HCT116 (cell line): ENCODE data around the gene PLEK2. TPM values are rescaled to one million over a fixed set of nuclear protein-coding genes. Genes with fewer than 3 reads are reported as not detected.

ENCODE experiments used
- ATAC-seq: fragments of 200-7000 bp; cut with Tn5 transposase; 2 replicates; pipeline ENCODE4 v1.9.1; 2020; ENCODE audit warnings: mild to moderate bottlenecking, moderate library complexity
- BruUV-seq: library from RNA; stranded (reverse); fragments of 400-500 nt; replicated peaks from 2 replicates; lab custom pipeline; 2021; lab: Mats Ljungman, UMichigan
- CTCF ChIA-PET: fragments of 300-600 bp; sonication (Branson Sonifier 250); formaldehyde crosslinking; loops from one replicate; lab custom pipeline; 2021; ENCODE audit warnings: antibody characterized with exemption; lab: Charles Lee
- POLR2A ChIA-PET: fragments of 300-600, 350-600 bp; sonication (Branson Sonifier 250); formaldehyde crosslinking; loops from one replicate; lab custom pipeline; 2021; ENCODE audit warnings: antibody characterized with exemption; lab: Charles Lee
- RAD21 ChIA-PET, 2 experiments: fragments of 300-600 bp; sonication (Branson Sonifier 250); formaldehyde crosslinking; loops; one replicate each; lab custom pipeline; 2023; ENCODE audit warnings: low total read pairs in 2 of 2; ENCODE audit not compliant: uncharacterized antibody in 2 of 2, unreplicated experiment in 2 of 2, low non-redundant PET in 1 of 2; lab: Charles Lee
- DNase-seq: peaks from one replicate; pipeline ENCODE4 v3.0.0-alpha.2; 2010; ENCODE audit warnings: low read depth, low spot score
- H2AFZ ChIP-seq: fragments of 200-600 bp; shearing (Covaris generic), sonication (generic); 2 replicates; pipeline ENCODE4 v1.6.1; 2017; ENCODE audit warnings: low read depth, mixed run types, mixed read lengths, antibody characterized with exemption, low read length; ENCODE audit not compliant: poor library complexity, severe bottlenecking
- H3K27ac ChIP-seq: 2 replicates; pipeline ENCODE4 v1.5.1; 2012; ENCODE audit warnings: low read depth, low read length
- H3K27me3 ChIP-seq: fragments of 200-600 bp; sonication (generic); 2 replicates; pipeline ENCODE4 v1.6.1; 2016; ENCODE audit warnings: mixed run types, low read length, mixed read lengths; ENCODE audit not compliant: insufficient read depth
- H3K36me3 ChIP-seq, 2 experiments: fragments of 200-500 bp in 1 of 2; fragments of 200-600 bp in 1 of 2; sonication (Bioruptor generic) in 1 of 2; sonication (generic) in 1 of 2; 2 replicates each; pipeline versions ENCODE4 v1.5.1 to v1.6.1; 2014 to 2016; ENCODE audit warnings: low read length in 2 of 2, inconsistent platforms in 1 of 2, mixed read lengths in 1 of 2, mixed run types in 1 of 2; ENCODE audit not compliant: insufficient read depth in 2 of 2, control insufficient read depth in 1 of 2
- H3K4me1 ChIP-seq, 2 experiments: fragments of 200-600 bp in 1 of 2; sonication (generic) in 1 of 2; 2 replicates each; pipeline versions ENCODE4 v1.5.1 to v1.6.1; 2012 to 2017; ENCODE audit warnings: low read length in 2 of 2, inconsistent platforms in 1 of 2, mild to moderate bottlenecking in 1 of 2, mixed read lengths in 1 of 2, mixed run types in 1 of 2, moderate library complexity in 1 of 2; ENCODE audit not compliant: insufficient read depth in 2 of 2, control insufficient read depth in 1 of 2
- H3K4me2 ChIP-seq: fragments of 200-600 bp; sonication (generic); 2 replicates; pipeline ENCODE4 v1.6.1; 2017; ENCODE audit warnings: mixed run types, low read length, mixed read lengths
- H3K4me3 ChIP-seq, 2 experiments: fragments of 200-600 bp in 1 of 2; sonication (generic) in 1 of 2; replicated peaks in 1 of 2; 2 replicates each; pipeline ENCODE4 v1.5.1; 2011 to 2016; ENCODE audit warnings: low read length in 2 of 2, control low read depth in 1 of 2, low read depth in 1 of 2, mild to moderate bottlenecking in 1 of 2, mixed read lengths in 1 of 2, mixed run types in 1 of 2
- H3K79me2 ChIP-seq: fragments of 200-600 bp; sonication (generic); 2 replicates; pipeline ENCODE4 v1.6.1; 2017; ENCODE audit warnings: mild to moderate bottlenecking, mixed run types, low read length, moderate library complexity, mixed read lengths; ENCODE audit not compliant: insufficient read depth
- H3K9ac ChIP-seq: fragments of 200-600 bp; sonication (generic); 2 replicates; pipeline ENCODE4 v1.6.1; 2016; ENCODE audit warnings: low read length, mixed read lengths
- H3K9me2 ChIP-seq: fragments of 200-600 bp; sonication (generic), shearing (Covaris generic); 2 replicates; pipeline ENCODE4 v1.6.1; 2017; ENCODE audit warnings: mixed run types, mild to moderate bottlenecking, moderate library complexity; ENCODE audit not compliant: insufficient read depth
- H3K9me3 ChIP-seq, 2 experiments: fragments of 200-500 bp in 1 of 2; fragments of 200-600 bp in 1 of 2; sonication (Bioruptor generic) in 1 of 2; sonication (generic) in 1 of 2; 2 replicates each; pipeline ENCODE4 v1.6.1; 2014 to 2017; ENCODE audit warnings: low read length in 2 of 2, mixed read lengths in 2 of 2, inconsistent platforms in 1 of 2, low read depth in 1 of 2, mild to moderate bottlenecking in 1 of 2, mixed run types in 1 of 2, moderate library complexity in 1 of 2; ENCODE audit not compliant: control insufficient read depth in 1 of 2, insufficient read depth in 1 of 2
- H4K20me1 ChIP-seq: fragments of 200-600 bp; sonication (generic), shearing (Covaris generic); 2 replicates; pipeline ENCODE4 v1.6.1; 2017; ENCODE audit warnings: mixed run types, mild to moderate bottlenecking, moderate library complexity; ENCODE audit not compliant: insufficient read depth
- ATF3 ChIP-seq: IDR thresholded peaks from 2 replicates; pipeline ENCODE4 v1.6.1; 2012
- CBX3 ChIP-seq: IDR thresholded peaks from 2 replicates; pipeline ENCODE4 v1.6.1; 2012; ENCODE audit warnings: low read depth
- CTCF ChIP-seq, 3 experiments: fragments of 200-600 bp in 1 of 3; sonication (generic) in 1 of 3; IDR thresholded peaks in 2 of 3; conservative IDR thresholded peaks in 1 of 3; 2 replicates each; pipeline ENCODE4 v1.5.1; 2012 to 2017; ENCODE audit warnings: low read depth in 2 of 3, low read length in 2 of 3, antibody characterized with exemption in 1 of 3, borderline replicate concordance in 1 of 3, control low read depth in 1 of 3, mild to moderate bottlenecking in 1 of 3, mixed read lengths in 1 of 3, mixed run types in 1 of 3, moderate library complexity in 1 of 3; ENCODE audit not compliant: insufficient read depth in 1 of 3
- EGR1 ChIP-seq: IDR thresholded peaks from 2 replicates; pipeline ENCODE4 v1.6.1; 2012; ENCODE audit warnings: low read depth
- EZH2 ChIP-seq: fragments of 200-600 bp; sonication (generic); IDR thresholded peaks from 2 replicates; pipeline ENCODE4 v1.6.1; 2017; ENCODE audit warnings: antibody characterized with exemption, mixed run types
- EZH2phosphoT487 ChIP-seq: fragments of 200-600 bp; IDR thresholded peaks from 2 replicates; pipeline ENCODE4 v1.6.1; 2018; ENCODE audit warnings: antibody characterized with exemption, borderline replicate concordance
- FOSL1 ChIP-seq: IDR thresholded peaks from 2 replicates; pipeline ENCODE4 v1.6.1; 2012; ENCODE audit warnings: low read depth
- JUND ChIP-seq: IDR thresholded peaks from 2 replicates; pipeline ENCODE4 v1.6.1; 2012
- MAX ChIP-seq: IDR thresholded peaks from 2 replicates; pipeline ENCODE4 v1.6.1; 2012
- POLR2A ChIP-seq: IDR thresholded peaks from 2 replicates; pipeline ENCODE4 v1.7.0; 2011; ENCODE audit warnings: borderline replicate concordance; ENCODE audit not compliant: insufficient read depth, insufficient read length; ENCODE audit errors: extremely low read depth
- POLR2AphosphoS5 ChIP-seq: IDR thresholded peaks from 2 replicates; pipeline ENCODE4 v1.6.1; 2011; ENCODE audit warnings: mild to moderate bottlenecking, low read depth, low read length, moderate library complexity
- RAD21 ChIP-seq: IDR thresholded peaks from 2 replicates; pipeline ENCODE4 v1.6.1; 2012; ENCODE audit warnings: low read depth, mild to moderate bottlenecking
- SRF ChIP-seq: IDR thresholded peaks from 2 replicates; pipeline ENCODE4 v1.6.1; 2012; ENCODE audit warnings: low read depth
- TCF7L2 ChIP-seq: IDR thresholded peaks from 2 replicates; pipeline ENCODE4 v1.7.0; 2011; ENCODE audit warnings: borderline replicate concordance, inconsistent platforms; ENCODE audit not compliant: insufficient read depth, insufficient read length; ENCODE audit errors: extremely low read depth
- ZBTB33 ChIP-seq: IDR thresholded peaks from 2 replicates; pipeline ENCODE4 v1.6.1; 2011; ENCODE audit warnings: mild to moderate bottlenecking, low read length, moderate library complexity; ENCODE audit not compliant: insufficient replicate concordance; ENCODE audit errors: extremely low read depth
- ZFX ChIP-seq: fragments of 450-650 bp; IDR thresholded peaks from 2 replicates; pipeline ENCODE4 v1.6.1; 2017
- ZNF274 ChIP-seq: fragments of 200-500 bp; sonication (Bioruptor generic); IDR thresholded peaks from 2 replicates; pipeline ENCODE4 v1.6.1; 2014; ENCODE audit warnings: mild to moderate bottlenecking, low read depth, low read length, inconsistent platforms
- intact Hi-C: fragments of 100-400 bp; cut with micrococcal nuclease; formaldehyde crosslinking; loops from 2 replicates; pipeline ENCODE4 v1.10.0; 2022
- total RNA-seq: library from RNA; stranded (reverse); gene quantifications from one replicate; pipeline ENCODE4 v1.2.1, GENCODE V29; 2021; ENCODE audit not compliant: unreplicated experiment

Gene PLEK2
- total RNA-seq, 1 experiment from 2014 or later: 67.6 TPM

- H3K36me3 ChIP-seq: peaks cover 0 to 20% of the 10 kb centered on the region in 2 experiments; a peak in 3 of 4 replicates
- no peak overlapping the region for H2AFZ ChIP-seq
- intact Hi-C loops: no loop called here
- TF ChIP-seq CTCF (IDR thresholded peaks at IDR 0.05 in 2 of 3, conservative IDR thresholded peaks at IDR 0.05 in 1 of 3; ENCODE audit: borderline replicate concordance in 1 of 3, insufficient read depth in 1 of 3, low read depth in 2 of 3, low read length in 2 of 3) (no peak), JUND (no peak), POLR2A (no peak), MAX (no peak), POLR2AphosphoS5 (no peak), ZFX (no peak), TCF7L2 (no peak), ZNF274 (no peak), ATF3 (no peak), EZH2 (no peak), SRF (no peak), FOSL1 (no peak), CBX3 (no peak), EGR1 (no peak), EZH2phosphoT487 (no peak), RAD21 (no peak), ZBTB33 (no peak)
- H3K9me3 ChIP-seq: no peaks in the 10 kb centered on the region
- H3K4me3 ChIP-seq: no peak overlapping the region
- H3K27ac ChIP-seq: no peak overlapping the region
- H3K4me2 ChIP-seq: no peak overlapping the region
- ATAC-seq: no peak
- ChIA-PET POLR2A (no interaction called here), RAD21 (no interaction called here), CTCF (no interaction called here)
- H3K9me2 ChIP-seq: no peaks in the 10 kb centered on the region
- H3K9ac ChIP-seq: no peak overlapping the region
- peaks cover 61% of the 10 kb centered on the region for H3K79me2 ChIP-seq
- no peaks in the 10 kb centered on the region for H4K20me1 ChIP-seq
- no peaks in the 10 kb centered on the region for H3K27me3 ChIP-seq
- no peak for DNase-seq
- H3K4me1 ChIP-seq: peaks cover 0 to 8% of the 10 kb centered on the region in 2 experiments; a peak in 2 of 4 replicates
- no TSS peak for BruUV-seq
These were observed 11.5 kb downstream of the PLEK2 start for GRCh38 chr14:67400434-67400833.
